HG03378 (cell line): ENCODE data around the gene VIPR2.
"Not testable (repeated sequence)": the region's sequence is repeated elsewhere in the genome, so short reads cannot be mapped to it uniquely, and the experiment has no call there.

Source experiments
- ATAC-seq: cut with Tn5 transposase; IDR thresholded peaks from one replicate; pipeline ENCODE4 v1.9.1; 2021; ENCODE audit warnings: mild to moderate bottlenecking, moderate library complexity; ENCODE audit not compliant: unreplicated experiment

Gene VIPR2

GRCh38 chr7:159094023-159094740, 50.5 kb downstream of the VIPR2 start:
- no peak for ATAC-seq

GRCh38 chr7:159093351-159093971, 51.2 kb downstream of the VIPR2 start:
- no peak for ATAC-seq

- no peak for ATAC-seq
Measured at GRCh38 chr7:159092701-159093121, 52.0 kb downstream of the VIPR2 start.

- ATAC-seq = no peak
Measured at GRCh38 chr7:159091480-159092475, 52.9 kb downstream of the VIPR2 start.

- no peak for ATAC-seq
Measured at GRCh38 chr7:159091041-159091440, 53.6 kb downstream of the VIPR2 start.

- ATAC-seq = no peak
Measured at GRCh38 chr7:159088016-159088865, 56.4 kb downstream of the VIPR2 start.

GRCh38 chr7:159086301-159086925, 58.3 kb downstream of the VIPR2 start:
- ATAC-seq = no peak

- ATAC-seq = no peak
Measured at GRCh38 chr7:159084069-159084801, 60.4 kb downstream of the VIPR2 start.

GRCh38 chr7:159083698-159084068, 61.0 kb downstream of the VIPR2 start:
- no peak for ATAC-seq

GRCh38 chr7:159083001-159083697, 61.5 kb downstream of the VIPR2 start:
- ATAC-seq = no peak

- not testable (repeated sequence) for ATAC-seq
Measured at GRCh38 chr7:159082075-159082474, 62.6 kb downstream of the VIPR2 start.

- no peak for ATAC-seq
Measured at GRCh38 chr7:159078911-159079270, 65.8 kb downstream of the VIPR2 start.

- ATAC-seq = no peak
Measured at GRCh38 chr7:159078193-159078910, 66.3 kb downstream of the VIPR2 start.

GRCh38 chr7:159076333-159076732, 68.3 kb downstream of the VIPR2 start:
- no peak for ATAC-seq

GRCh38 chr7:159075563-159076238, 69.0 kb downstream of the VIPR2 start:
- ATAC-seq = no peak

- ATAC-seq = no peak
Measured at GRCh38 chr7:159071260-159071659, 73.4 kb downstream of the VIPR2 start.

GRCh38 chr7:159070431-159071148, 74.1 kb downstream of the VIPR2 start:
- ATAC-seq = peak; percentile 78
